Measurements from ENCODE around the gene FAF1.
"Not testable (repeated sequence)": the region's sequence is repeated elsewhere in the genome, so short reads cannot be mapped to it uniquely, and the experiment has no call there.

DNA sequence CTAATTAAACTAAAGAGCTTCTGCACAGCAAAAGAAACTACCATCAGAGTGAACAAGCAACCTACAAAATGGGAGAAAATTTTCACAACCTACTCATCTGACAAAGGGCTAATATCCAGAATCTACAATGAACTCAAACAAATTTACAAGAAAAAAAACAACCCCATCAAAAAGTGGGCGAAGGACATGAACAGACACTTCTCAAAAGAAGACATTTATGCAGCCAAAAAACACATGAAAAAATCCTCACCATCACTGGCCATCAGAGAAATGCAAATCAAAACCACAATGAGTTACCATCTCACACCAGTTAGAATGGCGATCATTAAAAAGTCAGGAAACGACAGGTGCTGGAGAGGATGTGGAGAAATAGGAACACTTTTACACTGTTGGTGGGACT is 95.2 kb downstream of the FAF1 start:
- TF ChIP-seq, protein P1, sequence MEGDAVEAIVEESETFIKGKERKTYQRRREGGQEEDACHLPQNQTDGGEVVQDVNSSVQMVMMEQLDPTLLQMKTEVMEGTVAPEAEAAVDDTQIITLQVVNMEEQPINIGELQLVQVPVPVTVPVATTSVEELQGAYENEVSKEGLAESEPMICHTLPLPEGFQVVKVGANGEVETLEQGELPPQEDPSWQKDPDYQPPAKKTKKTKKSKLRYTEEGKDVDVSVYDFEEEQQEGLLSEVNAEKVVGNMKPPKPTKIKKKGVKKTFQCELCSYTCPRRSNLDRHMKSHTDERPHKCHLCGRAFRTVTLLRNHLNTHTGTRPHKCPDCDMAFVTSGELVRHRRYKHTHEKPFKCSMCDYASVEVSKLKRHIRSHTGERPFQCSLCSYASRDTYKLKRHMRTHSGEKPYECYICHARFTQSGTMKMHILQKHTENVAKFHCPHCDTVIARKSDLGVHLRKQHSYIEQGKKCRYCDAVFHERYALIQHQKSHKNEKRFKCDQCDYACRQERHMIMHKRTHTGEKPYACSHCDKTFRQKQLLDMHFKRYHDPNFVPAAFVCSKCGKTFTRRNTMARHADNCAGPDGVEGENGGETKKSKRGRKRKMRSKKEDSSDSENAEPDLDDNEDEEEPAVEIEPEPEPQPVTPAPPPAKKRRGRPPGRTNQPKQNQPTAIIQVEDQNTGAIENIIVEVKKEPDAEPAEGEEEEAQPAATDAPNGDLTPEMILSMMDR (IDR thresholded peaks at IDR 0.05; ENCODE audit: extremely low read depth in 1 of 2, insufficient read depth in 1 of 2, low read depth in 1 of 2, low read length in 2 of 2): not testable (repeated sequence)
- TF ChIP-seq POLR2A (IDR thresholded peaks at IDR 0.05; ENCODE audit: low read depth, low read length); POLR2AphosphoS5 (IDR thresholded peaks at IDR 0.05; ENCODE audit: insufficient read depth, low read depth, low read length); MYC (IDR thresholded peaks at IDR 0.05; ENCODE audit: low read depth, low read length): not testable (repeated sequence)
